Upper lobe of right lung (tissue), 1 donor: Measurements from ENCODE around the gene PLEKHM3. TPM values are rescaled to one million over a fixed set of nuclear protein-coding genes. Genes with fewer than 3 reads are reported as not detected.

ENCODE experiments used
- ATAC-seq: fragments of 200-7000 bp; cut with Tn5 transposase; one replicate; pipeline ENCODE4 v1.9.1; 2020; ENCODE audit warnings: mild to moderate bottlenecking, moderate library complexity
- DNase-seq: peaks from one replicate; pipeline ENCODE4 v3.0.0-alpha.2; 2020
- H3K27ac ChIP-seq: fragments of 200-600 bp; one replicate; pipeline ENCODE4 v1.8.0; 2022
- H3K27me3 ChIP-seq: fragments of 200-600 bp; one replicate; pipeline ENCODE4 v1.8.0; 2022; ENCODE audit warnings: mild to moderate bottlenecking
- H3K36me3 ChIP-seq: fragments of 200-600 bp; one replicate; pipeline ENCODE4 v1.8.0; 2022
- H3K4me1 ChIP-seq: fragments of 200-600 bp; one replicate; pipeline ENCODE4 v1.8.0; 2022
- H3K4me3 ChIP-seq: fragments of 200-600 bp; one replicate; pipeline ENCODE4 v1.8.0; 2022; ENCODE audit warnings: mild to moderate bottlenecking
- H3K9me3 ChIP-seq: fragments of 200-600 bp; one replicate; pipeline ENCODE4 v1.8.0; 2022
- intact Hi-C: fragments of 100-400 bp; cut with DNase I; formaldehyde crosslinking; loops from one replicate; pipeline ENCODE4 v1.11.0; 2022
- total RNA-seq: library from RNA; stranded (reverse); fragmentation: NEBNext Ultra II Directional; extraction: Animal tissue kit (Norgen Biotek cat#: 25700); gene quantifications from one replicate; pipeline ENCODE4 v1.2.1, GENCODE V29; 2021
- TF ChIP-seq, protein P1 (sequence below): fragments of 200-600 bp; IDR thresholded peaks from one replicate; pipeline ENCODE4 v1.8.0; 2022; ENCODE audit warnings: antibody characterized with exemption
- donor health status: DM: no; HTN: yes; CAD: no; lungs with severe emphysema.

PLEKHM3 gene
- total RNA-seq, 1 donor from 2014 or later: 24.5 TPM

DNA sequence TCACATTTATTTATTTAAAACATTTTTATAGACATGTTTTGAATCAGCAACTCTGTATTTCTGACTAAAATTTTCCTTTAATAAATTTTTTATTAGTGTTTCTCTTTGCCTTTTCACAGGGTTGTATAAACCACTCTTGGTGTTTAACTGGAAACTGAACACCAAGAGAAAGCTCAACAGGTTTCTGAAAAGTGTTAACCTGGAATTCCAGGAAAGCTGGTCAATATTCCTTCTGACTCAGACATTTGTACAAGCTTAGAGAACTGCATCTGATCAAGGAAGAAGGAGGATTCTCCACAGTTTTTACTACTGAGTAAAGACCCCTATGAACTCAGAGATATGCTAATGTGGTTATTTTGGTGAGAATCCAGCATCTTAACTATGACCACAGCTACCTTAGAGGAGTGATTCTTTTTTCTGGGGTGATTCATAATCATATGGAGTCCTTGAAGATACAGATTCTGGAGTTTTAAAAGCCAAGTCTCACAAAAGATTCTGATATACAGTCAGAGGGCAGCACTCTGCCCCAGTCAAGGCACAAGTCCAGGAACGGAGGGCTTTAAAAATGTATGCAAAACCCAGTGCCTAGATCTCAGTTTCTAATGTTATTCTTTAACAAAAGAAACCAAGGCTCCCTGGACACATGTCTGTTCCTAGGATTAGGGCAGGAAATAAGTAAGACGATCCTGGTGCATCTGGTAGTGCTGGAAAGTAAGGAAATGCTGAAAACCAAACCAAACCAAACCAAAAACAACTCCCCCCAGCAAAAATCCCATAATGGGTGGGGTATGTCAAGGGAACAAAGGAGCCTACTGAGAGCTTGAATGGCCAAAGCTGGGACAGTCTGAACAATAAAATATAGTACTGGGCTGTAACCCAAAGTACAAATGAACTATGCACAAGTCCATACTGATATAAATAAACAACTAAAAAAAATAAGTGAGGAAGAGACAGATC, 170.6 kb downstream of the PLEKHM3 start:
- H3K4me1 ChIP-seq: no peaks in the 10 kb centered on the region
- TF ChIP-seq, protein P1, sequence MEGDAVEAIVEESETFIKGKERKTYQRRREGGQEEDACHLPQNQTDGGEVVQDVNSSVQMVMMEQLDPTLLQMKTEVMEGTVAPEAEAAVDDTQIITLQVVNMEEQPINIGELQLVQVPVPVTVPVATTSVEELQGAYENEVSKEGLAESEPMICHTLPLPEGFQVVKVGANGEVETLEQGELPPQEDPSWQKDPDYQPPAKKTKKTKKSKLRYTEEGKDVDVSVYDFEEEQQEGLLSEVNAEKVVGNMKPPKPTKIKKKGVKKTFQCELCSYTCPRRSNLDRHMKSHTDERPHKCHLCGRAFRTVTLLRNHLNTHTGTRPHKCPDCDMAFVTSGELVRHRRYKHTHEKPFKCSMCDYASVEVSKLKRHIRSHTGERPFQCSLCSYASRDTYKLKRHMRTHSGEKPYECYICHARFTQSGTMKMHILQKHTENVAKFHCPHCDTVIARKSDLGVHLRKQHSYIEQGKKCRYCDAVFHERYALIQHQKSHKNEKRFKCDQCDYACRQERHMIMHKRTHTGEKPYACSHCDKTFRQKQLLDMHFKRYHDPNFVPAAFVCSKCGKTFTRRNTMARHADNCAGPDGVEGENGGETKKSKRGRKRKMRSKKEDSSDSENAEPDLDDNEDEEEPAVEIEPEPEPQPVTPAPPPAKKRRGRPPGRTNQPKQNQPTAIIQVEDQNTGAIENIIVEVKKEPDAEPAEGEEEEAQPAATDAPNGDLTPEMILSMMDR: no peak

DNA sequence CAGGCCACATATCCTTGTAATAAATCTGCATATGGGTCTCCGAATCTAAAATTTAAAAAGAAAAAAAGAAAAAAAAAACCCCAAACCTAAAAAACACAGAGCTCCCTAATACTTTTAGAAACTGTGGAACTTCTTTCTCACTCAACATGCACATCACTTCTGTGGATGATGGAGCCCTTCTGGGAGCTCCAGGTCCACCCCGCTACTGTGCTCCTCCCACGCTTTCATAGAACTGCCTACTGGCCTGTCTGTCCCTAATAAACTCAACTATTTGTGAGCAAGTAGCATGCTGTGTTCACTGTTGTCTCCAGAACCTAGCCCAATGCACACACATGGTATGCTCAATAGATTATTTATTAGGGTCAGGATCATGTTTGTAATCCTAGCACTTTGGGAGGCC, 172.5 kb downstream of the PLEKHM3 start:
- H3K4me1 ChIP-seq: no peaks in the 10 kb centered on the region
- no peak for ATAC-seq
- H3K27ac ChIP-seq: no peak overlapping the region
- no peak for DNase-seq
- TF ChIP-seq, protein P1: no peak
- H3K36me3 ChIP-seq: no peaks in the 10 kb centered on the region
- H3K9me3 ChIP-seq: no peaks in the 10 kb centered on the region
- H3K27me3 ChIP-seq: no peaks in the 10 kb centered on the region
- H3K4me3 ChIP-seq: no peak overlapping the region
- intact Hi-C loops: no loop called here

More for the DNA sequence above, 170.6 kb downstream of the PLEKHM3 start:
- no peaks in the 10 kb centered on the region for H3K9me3 ChIP-seq
- ATAC-seq: no peak
- intact Hi-C loops: no loop called here
- H3K4me3 ChIP-seq: no peak overlapping the region
- no peaks in the 10 kb centered on the region for H3K36me3 ChIP-seq
- no peak for DNase-seq
- H3K27ac ChIP-seq: no peak overlapping the region
- no peaks in the 10 kb centered on the region for H3K27me3 ChIP-seq

DNA sequence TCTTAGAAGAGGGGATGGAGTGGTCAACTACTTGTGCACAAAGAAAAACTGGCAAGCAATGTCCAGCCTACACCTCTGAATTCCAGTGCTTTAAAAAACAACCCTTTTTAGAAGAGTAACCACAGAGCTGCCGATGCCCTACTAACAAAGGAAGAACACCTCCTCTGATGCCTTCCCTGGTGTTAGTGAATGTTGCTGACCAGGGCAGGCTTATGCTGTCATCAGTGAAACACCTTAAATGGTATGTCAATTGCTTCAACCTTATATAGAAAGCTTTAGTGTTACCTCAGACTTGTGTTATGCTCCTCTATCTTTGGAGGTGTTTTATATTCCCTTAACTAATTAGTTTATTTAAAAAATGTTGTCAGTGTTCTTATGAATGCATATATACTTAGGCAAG, 175.9 kb downstream of the PLEKHM3 start:
- TF ChIP-seq, protein P1: no peak
- no peak for DNase-seq
- ATAC-seq: peak; percentile 24

DNA sequence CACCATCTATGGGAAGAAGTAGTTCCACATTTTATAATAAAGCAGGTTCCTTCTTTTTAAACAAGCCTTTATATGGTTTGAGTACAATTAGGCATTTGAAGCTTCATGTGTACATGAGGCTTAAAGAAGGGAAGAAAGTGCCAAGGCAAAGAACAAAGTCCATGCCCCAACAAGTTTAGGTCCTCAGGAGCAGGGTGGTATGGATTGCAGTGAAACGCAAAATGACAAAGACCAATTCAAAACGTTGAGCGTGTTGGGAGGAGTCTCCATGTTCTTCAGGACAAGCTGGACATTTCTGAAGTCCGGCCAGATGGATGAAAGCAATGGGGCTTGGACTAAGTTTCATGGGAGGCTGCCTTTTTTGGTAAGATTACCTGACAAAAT, 176.8 kb downstream of the PLEKHM3 start:
- Histone ChIP-seq H3K4me1 (no peaks in the 10 kb centered on the region), H3K27ac (peak overlapping the region; percentile 39)
- no peak for ATAC-seq

More for the DNA sequence above, 175.9 kb downstream of the PLEKHM3 start:
- H3K27me3 ChIP-seq: no peaks in the 10 kb centered on the region
- no peaks in the 10 kb centered on the region for H3K9me3 ChIP-seq
- intact Hi-C loops: no loop called here
- H3K27ac ChIP-seq: no peak overlapping the region
- no peaks in the 10 kb centered on the region for H3K4me1 ChIP-seq
- H3K36me3 ChIP-seq: no peaks in the 10 kb centered on the region
- no peak overlapping the region for H3K4me3 ChIP-seq

DNA sequence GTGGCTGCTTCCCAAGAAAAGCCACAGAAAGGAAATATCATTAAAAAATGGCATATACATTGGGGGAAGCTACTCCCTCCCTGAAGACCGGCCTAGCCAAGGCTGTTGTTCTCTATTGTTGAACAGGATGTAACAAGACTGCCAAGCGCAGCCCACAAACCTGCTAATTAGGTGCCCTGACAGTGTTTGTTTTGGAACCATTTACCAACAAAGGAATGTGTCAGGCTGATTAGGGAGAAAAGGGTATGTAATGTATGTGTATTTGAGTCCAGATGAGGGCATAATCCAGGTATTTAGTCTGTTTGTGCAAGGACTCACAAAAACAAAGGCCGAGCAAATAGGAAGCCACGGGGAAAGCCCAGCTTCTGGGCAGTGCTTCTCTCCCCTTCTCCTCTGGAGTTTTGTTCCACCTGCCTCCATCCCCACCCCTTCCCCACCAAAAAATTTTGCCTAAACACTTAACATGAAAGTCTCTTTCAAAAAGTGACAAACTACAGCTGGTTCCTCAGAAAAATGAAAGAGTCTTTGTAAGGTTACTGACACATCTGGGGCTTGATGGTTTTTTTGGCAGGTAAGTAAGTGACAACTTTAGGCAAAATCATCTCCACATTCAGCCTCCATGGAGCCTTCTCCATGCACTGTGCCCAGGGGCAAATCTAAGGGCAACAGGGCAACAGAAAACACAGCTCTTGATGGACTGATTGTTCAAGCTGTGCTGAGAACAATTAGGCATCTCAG, 177.4 kb downstream of the PLEKHM3 start:
- H3K27ac ChIP-seq: peak overlapping the region; percentile 39
- H3K36me3 ChIP-seq: no peaks in the 10 kb centered on the region
- ATAC-seq: peak; percentile 94
- H3K4me1 ChIP-seq: no peaks in the 10 kb centered on the region
- H3K4me3 ChIP-seq: no peak overlapping the region
- intact Hi-C loops: no loop called here
- no peak for DNase-seq
- TF ChIP-seq, protein P1: no peak
- no peaks in the 10 kb centered on the region for H3K9me3 ChIP-seq
- no peaks in the 10 kb centered on the region for H3K27me3 ChIP-seq

More for the DNA sequence above, 176.8 kb downstream of the PLEKHM3 start:
- TF ChIP-seq, protein P1: no peak
- H3K4me3 ChIP-seq: no peak overlapping the region
- H3K36me3 ChIP-seq: no peaks in the 10 kb centered on the region
- intact Hi-C loops: no loop called here
- no peak for DNase-seq
- H3K27me3 ChIP-seq: no peaks in the 10 kb centered on the region
- no peaks in the 10 kb centered on the region for H3K9me3 ChIP-seq
